ENCODE results near the gene MBP. TPM values are rescaled to one million over a fixed set of nuclear protein-coding genes. Genes with fewer than 3 reads are reported as not detected.

MBP gene
- total RNA-seq, 2 donors from 2014 or later = 41.7 to 42.2 TPM

DNA sequence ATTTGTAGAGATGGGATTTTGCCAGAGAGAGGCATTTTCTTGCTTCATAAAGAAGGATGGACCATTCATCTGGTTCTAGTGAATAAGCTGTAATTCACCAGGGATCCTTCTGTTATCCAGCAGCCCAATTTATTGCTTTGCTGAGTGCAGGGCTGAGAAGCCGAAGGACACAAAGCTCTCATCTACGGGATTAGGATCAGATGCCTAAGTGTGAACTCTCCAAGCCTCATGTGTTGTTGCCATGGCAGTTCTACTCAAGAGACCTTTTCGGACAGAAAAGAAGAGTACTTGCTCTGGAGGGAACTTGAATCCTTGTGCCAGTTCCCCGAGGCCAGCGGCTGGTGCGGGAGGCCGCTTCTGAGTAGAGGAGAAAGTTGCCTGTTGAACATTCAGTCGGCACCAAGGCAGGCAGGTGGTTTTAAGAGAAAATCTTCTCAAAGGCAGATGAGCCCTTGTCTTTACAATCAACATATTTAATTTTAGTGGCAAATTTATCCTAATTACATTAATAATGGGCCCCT, 38.4 kb upstream of the MBP start:
- H3K27me3 ChIP-seq (replicated peaks; ENCODE audit: insufficient read depth) = no peaks in the 10 kb centered on the region
- no peak overlapping the region for H3K4me3 ChIP-seq
- ATAC-seq (ENCODE audit: insufficient number of reproducible peaks, low FRiP score, low read depth) (no peak), DNase-seq (ENCODE audit: low spot score) (no peak)
- TF ChIP-seq, protein P1, sequence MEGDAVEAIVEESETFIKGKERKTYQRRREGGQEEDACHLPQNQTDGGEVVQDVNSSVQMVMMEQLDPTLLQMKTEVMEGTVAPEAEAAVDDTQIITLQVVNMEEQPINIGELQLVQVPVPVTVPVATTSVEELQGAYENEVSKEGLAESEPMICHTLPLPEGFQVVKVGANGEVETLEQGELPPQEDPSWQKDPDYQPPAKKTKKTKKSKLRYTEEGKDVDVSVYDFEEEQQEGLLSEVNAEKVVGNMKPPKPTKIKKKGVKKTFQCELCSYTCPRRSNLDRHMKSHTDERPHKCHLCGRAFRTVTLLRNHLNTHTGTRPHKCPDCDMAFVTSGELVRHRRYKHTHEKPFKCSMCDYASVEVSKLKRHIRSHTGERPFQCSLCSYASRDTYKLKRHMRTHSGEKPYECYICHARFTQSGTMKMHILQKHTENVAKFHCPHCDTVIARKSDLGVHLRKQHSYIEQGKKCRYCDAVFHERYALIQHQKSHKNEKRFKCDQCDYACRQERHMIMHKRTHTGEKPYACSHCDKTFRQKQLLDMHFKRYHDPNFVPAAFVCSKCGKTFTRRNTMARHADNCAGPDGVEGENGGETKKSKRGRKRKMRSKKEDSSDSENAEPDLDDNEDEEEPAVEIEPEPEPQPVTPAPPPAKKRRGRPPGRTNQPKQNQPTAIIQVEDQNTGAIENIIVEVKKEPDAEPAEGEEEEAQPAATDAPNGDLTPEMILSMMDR (IDR thresholded peaks at IDR 0.05) = no peak
- no peak overlapping the region for H3K27ac ChIP-seq
- H3K9me3 ChIP-seq = no peaks in the 10 kb centered on the region
- H3K4me1 ChIP-seq (ENCODE audit: control insufficient read depth in 1 of 2, low read depth in 2 of 2) = no peaks in the 10 kb centered on the region
- H3K36me3 ChIP-seq = no peaks in the 10 kb centered on the region

DNA sequence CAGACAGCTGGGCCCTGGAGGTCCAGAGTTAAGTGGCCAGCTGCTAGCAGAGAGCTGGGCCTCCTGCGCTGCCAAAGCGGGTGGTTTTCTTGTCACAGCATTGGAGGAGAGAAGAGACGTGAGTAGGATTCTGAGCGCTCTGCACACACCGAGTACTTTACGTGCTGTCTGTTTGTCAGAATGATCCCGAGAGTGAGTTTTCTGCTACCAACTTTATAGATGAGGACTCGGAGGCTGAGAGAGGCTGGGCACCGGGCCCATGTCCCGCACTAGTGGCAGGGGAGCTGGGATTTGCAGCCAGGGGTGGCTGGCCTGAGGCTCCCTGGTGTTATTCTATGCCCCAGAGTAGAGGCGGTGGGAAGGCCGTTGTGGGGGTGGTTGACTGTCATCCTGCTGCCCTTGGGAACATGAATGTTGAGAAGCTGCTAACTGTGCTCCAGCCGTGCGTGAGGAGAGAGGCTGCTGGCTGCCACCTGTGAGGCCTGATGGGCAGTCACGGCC, 36.3 kb upstream of the MBP start:
- Histone ChIP-seq H3K4me1 (ENCODE audit: control insufficient read depth in 1 of 2, low read depth in 2 of 2) (no peaks in the 10 kb centered on the region), H3K27ac (no peak overlapping the region), H3K27me3 (replicated peaks; ENCODE audit: insufficient read depth) (no peaks in the 10 kb centered on the region), H3K4me3 (no peak overlapping the region), H3K36me3 (no peaks in the 10 kb centered on the region), H3K9me3 (no peaks in the 10 kb centered on the region)
- DNase-seq (ENCODE audit: low spot score) = no peak
- TF ChIP-seq, protein P1 (IDR thresholded peaks at IDR 0.05) = no peak
- ATAC-seq (ENCODE audit: insufficient number of reproducible peaks, low FRiP score, low read depth) = no peak

DNA sequence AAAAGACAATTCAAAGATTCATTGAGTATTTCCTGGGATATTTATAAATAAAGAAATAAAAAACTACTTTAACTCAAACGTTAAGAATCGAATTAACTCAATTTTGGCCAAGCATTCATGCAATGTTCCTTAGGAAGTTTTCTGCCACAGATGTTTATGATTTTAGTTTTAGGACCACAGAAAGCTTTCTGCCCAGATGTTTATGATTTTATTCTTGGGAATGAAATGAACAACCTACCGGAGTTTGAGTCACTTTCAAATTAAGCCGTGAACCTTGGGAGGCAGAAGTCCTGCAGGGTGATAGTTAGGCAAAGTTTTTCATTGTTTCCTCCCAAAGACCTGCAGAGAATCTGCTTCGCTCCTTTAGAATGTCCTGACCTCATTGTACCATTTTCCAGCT, 34.7 kb upstream of the MBP start:
- ATAC-seq (ENCODE audit: insufficient number of reproducible peaks, low FRiP score, low read depth) (no peak), DNase-seq (ENCODE audit: low spot score) (no peak)
- no peaks in the 10 kb centered on the region for H3K36me3 ChIP-seq
- TF ChIP-seq, protein P1 (IDR thresholded peaks at IDR 0.05) = no peak
- H3K9me3 ChIP-seq = no peaks in the 10 kb centered on the region
- H3K4me1 ChIP-seq (ENCODE audit: control insufficient read depth in 1 of 2, low read depth in 2 of 2) = no peaks in the 10 kb centered on the region
- H3K27me3 ChIP-seq (replicated peaks; ENCODE audit: insufficient read depth) = no peaks in the 10 kb centered on the region
- H3K27ac ChIP-seq = no peak overlapping the region
- no peak overlapping the region for H3K4me3 ChIP-seq

DNA sequence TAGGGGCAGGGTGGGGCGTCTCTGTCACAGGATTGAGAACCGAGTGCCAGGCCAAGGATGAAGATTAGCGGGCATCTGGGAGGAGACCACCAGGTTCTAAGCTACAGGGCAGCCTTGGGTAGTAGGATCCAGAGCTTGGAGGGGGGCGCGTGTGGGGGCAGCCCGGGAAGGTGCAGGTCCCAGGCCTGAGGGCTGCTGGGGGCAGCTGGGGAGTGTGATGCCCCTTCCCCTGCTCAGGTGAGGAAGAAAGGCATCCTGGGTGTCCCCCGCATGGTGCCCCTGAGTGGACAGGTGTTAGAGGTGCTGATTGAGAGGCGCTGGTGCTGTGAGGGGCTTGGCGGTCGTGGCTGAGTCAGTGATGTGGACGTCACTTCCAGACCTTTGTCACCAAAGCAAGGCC, 33.9 kb upstream of the MBP start:
- ATAC-seq (ENCODE audit: insufficient number of reproducible peaks, low FRiP score, low read depth) = no peak
- Histone ChIP-seq H3K27me3 (replicated peaks; ENCODE audit: insufficient read depth) (no peaks in the 10 kb centered on the region), H3K4me1 (ENCODE audit: control insufficient read depth in 1 of 2, low read depth in 2 of 2) (no peaks in the 10 kb centered on the region), H3K27ac (no peak overlapping the region), H3K4me3 (no peak overlapping the region), H3K36me3 (no peaks in the 10 kb centered on the region), H3K9me3 (no peaks in the 10 kb centered on the region)
- TF ChIP-seq, protein P1 (IDR thresholded peaks at IDR 0.05) = no peak
- DNase-seq (ENCODE audit: low spot score) = no peak

DNA sequence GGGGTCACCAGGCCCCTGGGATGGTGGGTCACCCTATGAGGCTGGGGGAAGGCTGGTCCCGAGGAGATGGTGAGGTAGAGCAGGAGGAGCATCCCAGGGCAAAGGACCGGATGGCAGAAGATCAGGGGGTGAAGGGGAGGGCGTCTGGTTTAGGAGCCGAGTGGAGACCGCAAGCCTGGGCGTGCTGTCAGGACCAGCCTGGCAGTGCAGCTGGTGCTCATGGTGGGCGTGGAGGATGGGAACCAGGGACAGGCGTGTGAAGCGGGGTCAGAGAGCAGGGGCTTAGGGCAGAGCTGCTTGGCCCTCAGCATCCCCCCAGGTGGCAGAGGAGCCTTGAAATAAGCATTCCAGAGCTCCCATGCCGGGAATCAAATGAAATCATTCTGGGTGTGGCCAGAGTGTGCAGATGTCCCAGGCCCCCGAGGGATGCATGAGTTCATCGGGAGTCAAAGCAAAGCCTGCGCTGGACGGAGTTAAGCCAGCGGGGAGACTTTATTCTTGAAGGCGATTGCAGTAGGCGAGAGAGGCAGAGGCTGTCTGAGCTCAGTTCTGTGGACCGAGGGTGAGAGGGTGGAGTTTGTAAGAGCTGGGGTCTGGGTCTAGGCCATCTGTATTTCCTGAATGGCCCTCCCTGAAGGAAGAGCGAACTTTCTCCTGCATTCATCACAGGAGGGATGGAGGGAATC, 33.1 kb upstream of the MBP start:
- no peaks in the 10 kb centered on the region for H3K36me3 ChIP-seq
- H3K9me3 ChIP-seq = no peaks in the 10 kb centered on the region
- TF ChIP-seq, protein P1 (IDR thresholded peaks at IDR 0.05) = no peak
- no peak for DNase-seq (ENCODE audit: low spot score)
- H3K4me3 ChIP-seq = no peak overlapping the region
- H3K4me1 ChIP-seq (ENCODE audit: control insufficient read depth in 1 of 2, low read depth in 2 of 2) = no peaks in the 10 kb centered on the region
- H3K27ac ChIP-seq = no peak overlapping the region
- no peak for ATAC-seq (ENCODE audit: insufficient number of reproducible peaks, low FRiP score, low read depth)
- H3K27me3 ChIP-seq (replicated peaks; ENCODE audit: insufficient read depth) = no peaks in the 10 kb centered on the region

Measured in thoracic aorta (tissue), 2 donors.